HCT116 (cell line): ENCODE results near the gene SMIM44. TPM values are rescaled to one million over a fixed set of nuclear protein-coding genes. Genes with fewer than 3 reads are reported as not detected.

ENCODE experiments used
- ATAC-seq: fragments of 200-7000 bp; cut with Tn5 transposase; 2 replicates; pipeline ENCODE4 v1.9.1; 2020; ENCODE audit warnings: mild to moderate bottlenecking, moderate library complexity
- BruUV-seq: library from RNA; stranded (reverse); fragments of 400-500 nt; replicated peaks from 2 replicates; lab custom pipeline; 2021; lab: Mats Ljungman, UMichigan
- CTCF ChIA-PET: fragments of 300-600 bp; sonication (Branson Sonifier 250); formaldehyde crosslinking; loops from one replicate; lab custom pipeline; 2021; ENCODE audit warnings: antibody characterized with exemption; lab: Charles Lee
- POLR2A ChIA-PET: fragments of 300-600, 350-600 bp; sonication (Branson Sonifier 250); formaldehyde crosslinking; loops from one replicate; lab custom pipeline; 2021; ENCODE audit warnings: antibody characterized with exemption; lab: Charles Lee
- RAD21 ChIA-PET, 2 experiments: fragments of 300-600 bp; sonication (Branson Sonifier 250); formaldehyde crosslinking; loops; one replicate each; lab custom pipeline; 2023; ENCODE audit warnings: low total read pairs in 2 of 2; ENCODE audit not compliant: uncharacterized antibody in 2 of 2, unreplicated experiment in 2 of 2, low non-redundant PET in 1 of 2; lab: Charles Lee
- DNase-seq: peaks from one replicate; pipeline ENCODE4 v3.0.0-alpha.2; 2010; ENCODE audit warnings: low read depth, low spot score
- H2AFZ ChIP-seq: fragments of 200-600 bp; shearing (Covaris generic), sonication (generic); 2 replicates; pipeline ENCODE4 v1.6.1; 2017; ENCODE audit warnings: low read depth, mixed run types, mixed read lengths, antibody characterized with exemption, low read length; ENCODE audit not compliant: poor library complexity, severe bottlenecking
- H3K27ac ChIP-seq: 2 replicates; pipeline ENCODE4 v1.5.1; 2012; ENCODE audit warnings: low read depth, low read length
- H3K27me3 ChIP-seq: fragments of 200-600 bp; sonication (generic); 2 replicates; pipeline ENCODE4 v1.6.1; 2016; ENCODE audit warnings: mixed run types, low read length, mixed read lengths; ENCODE audit not compliant: insufficient read depth
- H3K36me3 ChIP-seq, 2 experiments: fragments of 200-500 bp in 1 of 2; fragments of 200-600 bp in 1 of 2; sonication (Bioruptor generic) in 1 of 2; sonication (generic) in 1 of 2; 2 replicates each; pipeline versions ENCODE4 v1.5.1 to v1.6.1; 2014 to 2016; ENCODE audit warnings: low read length in 2 of 2, inconsistent platforms in 1 of 2, mixed read lengths in 1 of 2, mixed run types in 1 of 2; ENCODE audit not compliant: insufficient read depth in 2 of 2, control insufficient read depth in 1 of 2
- H3K4me1 ChIP-seq, 2 experiments: fragments of 200-600 bp in 1 of 2; sonication (generic) in 1 of 2; 2 replicates each; pipeline versions ENCODE4 v1.5.1 to v1.6.1; 2012 to 2017; ENCODE audit warnings: low read length in 2 of 2, inconsistent platforms in 1 of 2, mild to moderate bottlenecking in 1 of 2, mixed read lengths in 1 of 2, mixed run types in 1 of 2, moderate library complexity in 1 of 2; ENCODE audit not compliant: insufficient read depth in 2 of 2, control insufficient read depth in 1 of 2
- H3K4me2 ChIP-seq: fragments of 200-600 bp; sonication (generic); 2 replicates; pipeline ENCODE4 v1.6.1; 2017; ENCODE audit warnings: mixed run types, low read length, mixed read lengths
- H3K4me3 ChIP-seq, 2 experiments: fragments of 200-600 bp in 1 of 2; sonication (generic) in 1 of 2; replicated peaks in 1 of 2; 2 replicates each; pipeline ENCODE4 v1.5.1; 2011 to 2016; ENCODE audit warnings: low read length in 2 of 2, control low read depth in 1 of 2, low read depth in 1 of 2, mild to moderate bottlenecking in 1 of 2, mixed read lengths in 1 of 2, mixed run types in 1 of 2
- H3K79me2 ChIP-seq: fragments of 200-600 bp; sonication (generic); 2 replicates; pipeline ENCODE4 v1.6.1; 2017; ENCODE audit warnings: mild to moderate bottlenecking, mixed run types, low read length, moderate library complexity, mixed read lengths; ENCODE audit not compliant: insufficient read depth
- H3K9ac ChIP-seq: fragments of 200-600 bp; sonication (generic); 2 replicates; pipeline ENCODE4 v1.6.1; 2016; ENCODE audit warnings: low read length, mixed read lengths
- H3K9me2 ChIP-seq: fragments of 200-600 bp; sonication (generic), shearing (Covaris generic); 2 replicates; pipeline ENCODE4 v1.6.1; 2017; ENCODE audit warnings: mixed run types, mild to moderate bottlenecking, moderate library complexity; ENCODE audit not compliant: insufficient read depth
- H3K9me3 ChIP-seq, 2 experiments: fragments of 200-500 bp in 1 of 2; fragments of 200-600 bp in 1 of 2; sonication (Bioruptor generic) in 1 of 2; sonication (generic) in 1 of 2; 2 replicates each; pipeline ENCODE4 v1.6.1; 2014 to 2017; ENCODE audit warnings: low read length in 2 of 2, mixed read lengths in 2 of 2, inconsistent platforms in 1 of 2, low read depth in 1 of 2, mild to moderate bottlenecking in 1 of 2, mixed run types in 1 of 2, moderate library complexity in 1 of 2; ENCODE audit not compliant: control insufficient read depth in 1 of 2, insufficient read depth in 1 of 2
- H4K20me1 ChIP-seq: fragments of 200-600 bp; sonication (generic), shearing (Covaris generic); 2 replicates; pipeline ENCODE4 v1.6.1; 2017; ENCODE audit warnings: mixed run types, mild to moderate bottlenecking, moderate library complexity; ENCODE audit not compliant: insufficient read depth
- CBX3 ChIP-seq: IDR thresholded peaks from 2 replicates; pipeline ENCODE4 v1.6.1; 2012; ENCODE audit warnings: low read depth
- CEBPB ChIP-seq: IDR thresholded peaks from 2 replicates; pipeline ENCODE4 v1.6.1; 2012; ENCODE audit warnings: low read depth
- CTCF ChIP-seq, 3 experiments: fragments of 200-600 bp in 1 of 3; sonication (generic) in 1 of 3; IDR thresholded peaks in 2 of 3; conservative IDR thresholded peaks in 1 of 3; 2 replicates each; pipeline ENCODE4 v1.5.1; 2012 to 2017; ENCODE audit warnings: low read depth in 2 of 3, low read length in 2 of 3, antibody characterized with exemption in 1 of 3, borderline replicate concordance in 1 of 3, control low read depth in 1 of 3, mild to moderate bottlenecking in 1 of 3, mixed read lengths in 1 of 3, mixed run types in 1 of 3, moderate library complexity in 1 of 3; ENCODE audit not compliant: insufficient read depth in 1 of 3
- EGR1 ChIP-seq: IDR thresholded peaks from 2 replicates; pipeline ENCODE4 v1.6.1; 2012; ENCODE audit warnings: low read depth
- ELF1 ChIP-seq: IDR thresholded peaks from 2 replicates; pipeline ENCODE4 v1.6.1; 2012; ENCODE audit warnings: low read depth, borderline replicate concordance
- EZH2 ChIP-seq: fragments of 200-600 bp; sonication (generic); IDR thresholded peaks from 2 replicates; pipeline ENCODE4 v1.6.1; 2017; ENCODE audit warnings: antibody characterized with exemption, mixed run types
- EZH2phosphoT487 ChIP-seq: fragments of 200-600 bp; IDR thresholded peaks from 2 replicates; pipeline ENCODE4 v1.6.1; 2018; ENCODE audit warnings: antibody characterized with exemption, borderline replicate concordance
- JUND ChIP-seq: IDR thresholded peaks from 2 replicates; pipeline ENCODE4 v1.6.1; 2012
- MAX ChIP-seq: IDR thresholded peaks from 2 replicates; pipeline ENCODE4 v1.6.1; 2012
- POLR2A ChIP-seq: IDR thresholded peaks from 2 replicates; pipeline ENCODE4 v1.7.0; 2011; ENCODE audit warnings: borderline replicate concordance; ENCODE audit not compliant: insufficient read depth, insufficient read length; ENCODE audit errors: extremely low read depth
- RAD21 ChIP-seq: IDR thresholded peaks from 2 replicates; pipeline ENCODE4 v1.6.1; 2012; ENCODE audit warnings: low read depth, mild to moderate bottlenecking
- REST ChIP-seq: IDR thresholded peaks from 2 replicates; pipeline ENCODE4 v1.6.1; 2012; ENCODE audit warnings: low read depth
- SRF ChIP-seq: IDR thresholded peaks from 2 replicates; pipeline ENCODE4 v1.6.1; 2012; ENCODE audit warnings: low read depth
- TCF7L2 ChIP-seq: IDR thresholded peaks from 2 replicates; pipeline ENCODE4 v1.7.0; 2011; ENCODE audit warnings: borderline replicate concordance, inconsistent platforms; ENCODE audit not compliant: insufficient read depth, insufficient read length; ENCODE audit errors: extremely low read depth
- YY1 ChIP-seq: IDR thresholded peaks from 2 replicates; pipeline ENCODE4 v1.6.1; 2011; ENCODE audit warnings: low read length, low read depth, moderate library complexity, mild to moderate bottlenecking; ENCODE audit not compliant: insufficient replicate concordance; ENCODE audit errors: extremely low read depth
- ZBTB33 ChIP-seq: IDR thresholded peaks from 2 replicates; pipeline ENCODE4 v1.6.1; 2011; ENCODE audit warnings: mild to moderate bottlenecking, low read length, moderate library complexity; ENCODE audit not compliant: insufficient replicate concordance; ENCODE audit errors: extremely low read depth
- ZFX ChIP-seq: fragments of 450-650 bp; IDR thresholded peaks from 2 replicates; pipeline ENCODE4 v1.6.1; 2017
- ZNF274 ChIP-seq: fragments of 200-500 bp; sonication (Bioruptor generic); IDR thresholded peaks from 2 replicates; pipeline ENCODE4 v1.6.1; 2014; ENCODE audit warnings: mild to moderate bottlenecking, low read depth, low read length, inconsistent platforms
- intact Hi-C: fragments of 100-400 bp; cut with micrococcal nuclease; formaldehyde crosslinking; loops from 2 replicates; pipeline ENCODE4 v1.10.0; 2022
- total RNA-seq: library from RNA; stranded (reverse); gene quantifications from one replicate; pipeline ENCODE4 v1.2.1, GENCODE V29; 2021; ENCODE audit not compliant: unreplicated experiment

SMIM44 gene
- total RNA-seq, 1 experiment from 2014 or later, result not detected

GRCh38 chr19:3456925-3457527 lies 26.2 kb downstream of the SMIM44 start:
- ChIA-PET POLR2A (no interaction called here), CTCF (no interaction called here), RAD21 (no interaction called here)
- Histone ChIP-seq H3K4me1 (no peaks in the 10 kb centered on the region), H3K9me2 (no peaks in the 10 kb centered on the region), H3K4me3 (no peak overlapping the region), H2AFZ (no peak overlapping the region), H3K79me2 (peaks cover 11% of the 10 kb centered on the region; the same call in 1 of the 2 replicates), H3K27ac (no peak overlapping the region), H3K9ac (no peak overlapping the region), H3K4me2 (no peak overlapping the region), H3K9me3 (no peaks in the 10 kb centered on the region), H3K27me3 (no peaks in the 10 kb centered on the region), H4K20me1 (peaks cover 3% of the 10 kb centered on the region; the same call in 1 of the 2 replicates), H3K36me3 (peaks cover 11 to 32% of the 10 kb centered on the region in 2 experiments)
- ATAC-seq (peak; percentile 13; the same call in 1 of the 2 replicates), DNase-seq (no peak)
- TF ChIP-seq EGR1, result no peak
- no peak for TF ChIP-seq EZH2
- TF ChIP-seq JUND, result no peak
- TF ChIP-seq REST, result no peak
- TF ChIP-seq POLR2A, result no peak
- no peak for TF ChIP-seq ELF1
- no peak for TF ChIP-seq CTCF (IDR thresholded peaks at IDR 0.05 in 2 of 3, conservative IDR thresholded peaks at IDR 0.05 in 1 of 3; ENCODE audit: borderline replicate concordance in 1 of 3, insufficient read depth in 1 of 3, low read depth in 2 of 3, low read length in 2 of 3)
- TF ChIP-seq CEBPB, result no peak
- TF ChIP-seq ZFX, result no peak
- no peak for TF ChIP-seq TCF7L2
- TF ChIP-seq ZBTB33, result no peak
- TF ChIP-seq EZH2phosphoT487, result no peak
- TF ChIP-seq YY1, result no peak
- no peak for TF ChIP-seq RAD21
- TF ChIP-seq SRF, result no peak
- TF ChIP-seq MAX, result no peak
- TF ChIP-seq ZNF274, result no peak
- no peak for TF ChIP-seq CBX3
- no TSS peak for BruUV-seq
- intact Hi-C loops, result no loop called here
